Neural progenitor cell (in vitro differentiated cells): Measurements from ENCODE around the gene SLC44A1.

ENCODE experiments used
- EZH2 ChIP-seq: fragments of 200-600 bp; sonication (generic); IDR thresholded peaks from 2 replicates; pipeline ENCODE4 v1.6.1; 2017; ENCODE audit warnings: antibody characterized with exemption, mild to moderate bottlenecking, moderate library complexity
- EZH2phosphoT487 ChIP-seq: fragments of 200-600 bp; sonication (generic); IDR thresholded peaks from 2 replicates; pipeline ENCODE4 v1.6.1; 2017; ENCODE audit warnings: antibody characterized with exemption
- TF ChIP-seq, protein P1 (sequence below): fragments of 200-600 bp; sonication (generic); IDR thresholded peaks from 2 replicates; pipeline ENCODE4 v1.5.1; 2017; ENCODE audit warnings: antibody characterized with exemption, mild to moderate bottlenecking

DNA sequence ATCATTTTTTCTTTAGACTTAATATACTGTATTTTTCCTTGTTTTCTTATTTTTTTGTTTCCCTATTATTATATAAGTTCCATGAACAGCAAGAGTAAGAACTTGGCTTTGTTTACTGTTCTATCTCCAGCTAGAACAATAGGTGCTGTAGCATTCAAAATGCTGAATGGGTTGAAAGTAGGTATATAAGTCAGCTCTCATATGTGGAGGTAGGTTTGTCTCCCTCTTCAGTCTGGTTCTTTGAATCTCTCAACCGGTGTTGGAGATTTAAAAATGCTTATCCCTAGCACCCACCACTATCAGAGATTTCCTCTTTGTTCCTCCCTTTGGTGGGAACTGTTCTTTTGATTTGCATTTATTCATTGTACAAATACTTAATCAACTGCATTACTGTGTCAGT, 115.9 kb downstream of the SLC44A1 start:
- TF ChIP-seq, protein P1, sequence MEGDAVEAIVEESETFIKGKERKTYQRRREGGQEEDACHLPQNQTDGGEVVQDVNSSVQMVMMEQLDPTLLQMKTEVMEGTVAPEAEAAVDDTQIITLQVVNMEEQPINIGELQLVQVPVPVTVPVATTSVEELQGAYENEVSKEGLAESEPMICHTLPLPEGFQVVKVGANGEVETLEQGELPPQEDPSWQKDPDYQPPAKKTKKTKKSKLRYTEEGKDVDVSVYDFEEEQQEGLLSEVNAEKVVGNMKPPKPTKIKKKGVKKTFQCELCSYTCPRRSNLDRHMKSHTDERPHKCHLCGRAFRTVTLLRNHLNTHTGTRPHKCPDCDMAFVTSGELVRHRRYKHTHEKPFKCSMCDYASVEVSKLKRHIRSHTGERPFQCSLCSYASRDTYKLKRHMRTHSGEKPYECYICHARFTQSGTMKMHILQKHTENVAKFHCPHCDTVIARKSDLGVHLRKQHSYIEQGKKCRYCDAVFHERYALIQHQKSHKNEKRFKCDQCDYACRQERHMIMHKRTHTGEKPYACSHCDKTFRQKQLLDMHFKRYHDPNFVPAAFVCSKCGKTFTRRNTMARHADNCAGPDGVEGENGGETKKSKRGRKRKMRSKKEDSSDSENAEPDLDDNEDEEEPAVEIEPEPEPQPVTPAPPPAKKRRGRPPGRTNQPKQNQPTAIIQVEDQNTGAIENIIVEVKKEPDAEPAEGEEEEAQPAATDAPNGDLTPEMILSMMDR = peak; percentile 13
- TF ChIP-seq EZH2 (no peak), EZH2phosphoT487 (no peak)
